ENCODE data around the gene TAS2R3.
"Not testable (repeated sequence)": the region's sequence is repeated elsewhere in the genome, so short reads cannot be mapped to it uniquely, and the experiment has no call there.

The TAS2R3 gene

GRCh38 chr7:141763797-141764196 lies at the start of gene TAS2R3:
TSS of gene TAS2R3 (plus strand) at chr7:141764097. CDS start at chr7:141764159, 62 bp downstream.
- no peak for DNase-seq

- DNase-seq = no peak
Measured at GRCh38 chr7:141714571-141714970, 49.3 kb upstream of the TAS2R3 start.

GRCh38 chr7:141715018-141715417 lies 48.9 kb upstream of the TAS2R3 start:
- no peak for DNase-seq

- DNase-seq = no peak
Measured at GRCh38 chr7:141715794-141716689, 47.9 kb upstream of the TAS2R3 start.

GRCh38 chr7:141717450-141717849 lies 46.4 kb upstream of the TAS2R3 start:
- no peak for DNase-seq

- no peak for DNase-seq
Measured at GRCh38 chr7:141722529-141722928, 41.4 kb upstream of the TAS2R3 start.

GRCh38 chr7:141729020-141729419 lies 34.9 kb upstream of the TAS2R3 start:
- no peak for DNase-seq

GRCh38 chr7:141731476-141732149 lies 32.3 kb upstream of the TAS2R3 start:
- DNase-seq = no peak

- peak; percentile 9 to 35 for DNase-seq
Measured at GRCh38 chr7:141737118-141737835, 26.6 kb upstream of the TAS2R3 start.

GRCh38 chr7:141737836-141738591 lies 25.9 kb upstream of the TAS2R3 start, which contains the start of gene SSBP1:
TSS of gene SSBP1 (plus strand) at chr7:141738358. CDS start at chr7:141739167, 809 bp downstream.
- peak; percentile 91 to 95 for DNase-seq

- no peak for DNase-seq
Measured at GRCh38 chr7:141738592-141739013, 25.3 kb upstream of the TAS2R3 start.

GRCh38 chr7:141739250-141739649 lies 24.6 kb upstream of the TAS2R3 start:
- DNase-seq = no peak

GRCh38 chr7:141742229-141742628 lies 21.7 kb upstream of the TAS2R3 start:
- no peak for DNase-seq

- DNase-seq = no peak
Measured at GRCh38 chr7:141744131-141744530, 19.8 kb upstream of the TAS2R3 start.

GRCh38 chr7:141748396-141748795 lies 15.5 kb upstream of the TAS2R3 start:
- no peak for DNase-seq

GRCh38 chr7:141751904-141752303 lies 12.0 kb upstream of the TAS2R3 start:
- not testable (repeated sequence) for DNase-seq

GRCh38 chr7:141752634-141753033 lies 11.3 kb upstream of the TAS2R3 start:
- no peak for DNase-seq

- peak in 1 of 2 donors; percentile 27 for DNase-seq
Measured at GRCh38 chr7:141754939-141755338, 9.0 kb upstream of the TAS2R3 start.

GRCh38 chr7:141770083-141770583 lies 6.2 kb downstream of the TAS2R3 start:
- DNase-seq = not testable (repeated sequence)

- no peak for DNase-seq
Measured at GRCh38 chr7:141776374-141776773, 12.5 kb downstream of the TAS2R3 start, which contains the start of gene TAS2R4. TSS of gene TAS2R4 (plus strand) at chr7:141776674. CDS start at chr7:141778489, 1,815 bp downstream.

- peak; percentile 17 to 53 for DNase-seq
Measured at GRCh38 chr7:141785706-141786552, 22.0 kb downstream of the TAS2R3 start.
